Type B pancreatic cell (in vitro differentiated cells): ENCODE results near the gene NPIPB13. TPM values are rescaled to one million over a fixed set of nuclear protein-coding genes. Genes with fewer than 3 reads are reported as not detected.

Experiments
- total RNA-seq: library from RNA; stranded (reverse); gene quantifications from 2 replicates; pipeline ENCODE4 v1.2.1, GENCODE V29; 2021; ENCODE audit warnings: low replicate concordance

The NPIPB13 gene
- total RNA-seq, 1 donor from 2014 or later: 15.3 TPM

Other genes with a start within 250 kb of the NPIPB13 start
- gene DOC2A, start 237.5 kb downstream of the NPIPB13 start, total RNA-seq: 6.9 and 9.7 TPM in 2 replicates
- not detected in 2 replicates for gene C16orf92, start 225.3 kb downstream of the NPIPB13 start, total RNA-seq
- 0.31 and 2.1 TPM in 2 replicates for gene TLCD3B, start 217.2 kb downstream of the NPIPB13 start, total RNA-seq
- gene ALDOA, start 182.7 kb downstream of the NPIPB13 start, total RNA-seq: 620 and 1,017 TPM in 2 replicates
- gene PPP4C, start 172.5 kb downstream of the NPIPB13 start, total RNA-seq: 128 and 155 TPM in 2 replicates
- 1.6 TPM in 2 replicates for gene TBX6, start 156.6 kb downstream of the NPIPB13 start, total RNA-seq
- 37.9 and 61.9 TPM in 2 replicates for gene YPEL3, start 152.3 kb downstream of the NPIPB13 start, total RNA-seq
- 19.7 and 23.2 TPM in 2 replicates for gene GDPD3, start 134.9 kb downstream of the NPIPB13 start, total RNA-seq
- 79.6 and 88.0 TPM in 2 replicates for gene MAPK3, start 125.3 kb downstream of the NPIPB13 start, total RNA-seq
- 10.8 and 21.3 TPM in 2 replicates for gene CORO1A, start 64.9 kb downstream of the NPIPB13 start, total RNA-seq
- gene BOLA2B, start 54.8 kb downstream of the NPIPB13 start, total RNA-seq: 82.9 and 148 TPM in 2 replicates
- 27.6 and 28.0 TPM in 2 replicates for gene SLX1A, start 54.6 kb downstream of the NPIPB13 start, total RNA-seq
- 27.7 and 33.0 TPM in 2 replicates for gene SULT1A3, start 49.2 kb downstream of the NPIPB13 start, total RNA-seq
- 64.6 and 68.9 TPM in 2 replicates for gene CD2BP2, start 106.8 kb upstream of the NPIPB13 start, total RNA-seq
- gene TBC1D10B, start 122.0 kb upstream of the NPIPB13 start, total RNA-seq: 46.8 and 50.0 TPM in 2 replicates
- gene MYL11, start 126.3 kb upstream of the NPIPB13 start, total RNA-seq: 10.4 and 21.7 TPM in 2 replicates
- gene SEPTIN1, start 134.1 kb upstream of the NPIPB13 start, total RNA-seq: 1.4 and 2.3 TPM in 2 replicates
- 14.5 and 21.1 TPM in 2 replicates for gene ZNF48, start 146.9 kb upstream of the NPIPB13 start, total RNA-seq
- 4.7 and 15.5 TPM in 2 replicates for gene ZNF771, start 159.1 kb upstream of the NPIPB13 start, total RNA-seq
- gene DCTPP1, start 181.6 kb upstream of the NPIPB13 start, total RNA-seq: 41.8 and 62.1 TPM in 2 replicates
- gene SEPHS2, start 197.4 kb upstream of the NPIPB13 start, total RNA-seq: 58.6 and 84.8 TPM in 2 replicates
- gene ITGAL, start 224.3 kb upstream of the NPIPB13 start, total RNA-seq: 0.33 and 0.48 TPM in 2 replicates